DND-41 (cell line): ENCODE measurements around the gene C1orf35.

Experiments used
- ATAC-seq: fragments of 200-7000 bp; cut with Tn5 transposase; 3 replicates; pipeline ENCODE4 v1.9.1; 2021; ENCODE audit warnings: low read depth; ENCODE audit not compliant: insufficient read depth
- DNase-seq: peaks from one replicate; pipeline ENCODE4 v3.0.0-alpha.2; 2020
- H2AFZ ChIP-seq: 2 replicates; pipeline ENCODE4 v1.6.0; 2012; ENCODE audit warnings: low read depth, low read length
- H3K27ac ChIP-seq: 2 replicates; pipeline ENCODE4 v1.5.1; 2012; ENCODE audit warnings: low read length, inconsistent platforms
- H3K27me3 ChIP-seq: fragments of 200-600 bp; sonication (generic); 2 replicates; pipeline ENCODE4 v1.6.0; 2012; ENCODE audit warnings: low read length, mild to moderate bottlenecking, inconsistent platforms; ENCODE audit not compliant: insufficient read depth, poor library complexity
- H3K36me3 ChIP-seq: 2 replicates; pipeline ENCODE4 v1.5.1; 2012; ENCODE audit warnings: low read length, inconsistent platforms; ENCODE audit not compliant: insufficient read depth
- H3K4me1 ChIP-seq: 2 replicates; pipeline ENCODE4 v1.5.1; 2012; ENCODE audit warnings: mild to moderate bottlenecking, low read length; ENCODE audit not compliant: insufficient read depth
- H3K4me2 ChIP-seq: 2 replicates; pipeline ENCODE4 v1.6.0; 2012; ENCODE audit warnings: mild to moderate bottlenecking, moderate library complexity, low read length, inconsistent platforms; ENCODE audit not compliant: insufficient read depth
- H3K4me3 ChIP-seq, 2 experiments: fragments of 200-600 bp in 1 of 2; shearing (Covaris generic) in 1 of 2; 2 replicates each; pipeline ENCODE4 v1.5.1; 2012 to 2016; ENCODE audit warnings: inconsistent platforms in 2 of 2, low read length in 2 of 2, mild to moderate bottlenecking in 2 of 2, low read depth in 1 of 2, moderate library complexity in 1 of 2
- H3K79me2 ChIP-seq: 2 replicates; pipeline ENCODE4 v1.6.0; 2012; ENCODE audit warnings: low read length, inconsistent platforms; ENCODE audit not compliant: insufficient read depth
- H3K9ac ChIP-seq: 2 replicates; pipeline ENCODE4 v1.6.0; 2012; ENCODE audit warnings: low read depth, mild to moderate bottlenecking, inconsistent platforms, low read length, moderate library complexity
- H3K9me3 ChIP-seq: 2 replicates; pipeline ENCODE4 v1.5.1; 2012; ENCODE audit warnings: low read length, moderate library complexity, mild to moderate bottlenecking, inconsistent platforms; ENCODE audit not compliant: insufficient read depth, severe bottlenecking
- H4K20me1 ChIP-seq: 2 replicates; pipeline ENCODE4 v1.6.0; 2012; ENCODE audit warnings: low read length; ENCODE audit not compliant: insufficient read depth
- EZH2 ChIP-seq: IDR thresholded peaks from 3 replicates; pipeline ENCODE4 v1.6.1; 2012; ENCODE audit warnings: borderline replicate concordance, low read depth, mild to moderate bottlenecking, moderate library complexity, low read length, inconsistent platforms; ENCODE audit not compliant: severe bottlenecking
- TF ChIP-seq, protein P1 (sequence below): IDR thresholded peaks from 2 replicates; pipeline ENCODE4 v1.5.1; 2012; ENCODE audit warnings: borderline replicate concordance, low read length, moderate library complexity, mild to moderate bottlenecking; ENCODE audit not compliant: poor library complexity, severe bottlenecking; ENCODE audit errors: extremely low read depth

The C1orf35 gene

GRCh38 chr1:228070173-228070572 is 33.0 kb downstream of the C1orf35 start:
- no peak for ATAC-seq
- Histone ChIP-seq H3K27ac (no peak overlapping the region), H3K9me3 (no peaks in the 10 kb centered on the region), H3K4me2 (no peak overlapping the region), H3K4me3 (no peak overlapping the region), H3K36me3 (no peaks in the 10 kb centered on the region), H4K20me1 (peaks cover 22% of the 10 kb centered on the region), H3K4me1 (no peaks in the 10 kb centered on the region), H3K9ac (no peak overlapping the region), H3K79me2 (no peaks in the 10 kb centered on the region), H3K27me3 (no peaks in the 10 kb centered on the region), H2AFZ (no peak overlapping the region)
- TF ChIP-seq, protein P1, sequence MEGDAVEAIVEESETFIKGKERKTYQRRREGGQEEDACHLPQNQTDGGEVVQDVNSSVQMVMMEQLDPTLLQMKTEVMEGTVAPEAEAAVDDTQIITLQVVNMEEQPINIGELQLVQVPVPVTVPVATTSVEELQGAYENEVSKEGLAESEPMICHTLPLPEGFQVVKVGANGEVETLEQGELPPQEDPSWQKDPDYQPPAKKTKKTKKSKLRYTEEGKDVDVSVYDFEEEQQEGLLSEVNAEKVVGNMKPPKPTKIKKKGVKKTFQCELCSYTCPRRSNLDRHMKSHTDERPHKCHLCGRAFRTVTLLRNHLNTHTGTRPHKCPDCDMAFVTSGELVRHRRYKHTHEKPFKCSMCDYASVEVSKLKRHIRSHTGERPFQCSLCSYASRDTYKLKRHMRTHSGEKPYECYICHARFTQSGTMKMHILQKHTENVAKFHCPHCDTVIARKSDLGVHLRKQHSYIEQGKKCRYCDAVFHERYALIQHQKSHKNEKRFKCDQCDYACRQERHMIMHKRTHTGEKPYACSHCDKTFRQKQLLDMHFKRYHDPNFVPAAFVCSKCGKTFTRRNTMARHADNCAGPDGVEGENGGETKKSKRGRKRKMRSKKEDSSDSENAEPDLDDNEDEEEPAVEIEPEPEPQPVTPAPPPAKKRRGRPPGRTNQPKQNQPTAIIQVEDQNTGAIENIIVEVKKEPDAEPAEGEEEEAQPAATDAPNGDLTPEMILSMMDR: no peak
- TF ChIP-seq EZH2: no peak
- DNase-seq: no peak

DNA sequence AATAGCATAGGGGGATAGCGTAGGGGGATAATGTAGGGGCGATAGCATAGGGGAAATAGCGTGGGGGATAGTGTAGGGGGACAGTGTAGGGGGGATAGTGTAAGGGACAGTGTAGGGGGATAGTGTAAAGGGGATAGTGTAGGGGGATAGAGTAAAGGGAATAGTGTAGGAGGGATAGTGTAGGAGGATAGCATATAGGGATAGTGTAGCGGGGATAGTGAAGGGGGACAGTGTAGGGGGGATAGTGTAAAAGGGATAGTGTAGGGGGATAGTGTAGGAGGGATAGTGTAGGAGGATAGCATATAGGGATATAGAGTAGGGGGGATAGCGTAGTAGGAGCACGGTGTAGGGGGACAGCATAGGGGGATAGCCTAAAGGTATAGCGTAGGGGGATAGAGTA is 34.8 kb downstream of the C1orf35 start:
- Histone ChIP-seq H2AFZ (no peak overlapping the region), H3K9me3 (no peaks in the 10 kb centered on the region), H3K27me3 (no peaks in the 10 kb centered on the region), H3K79me2 (no peaks in the 10 kb centered on the region), H3K27ac (no peak overlapping the region), H3K4me3 (no peak overlapping the region), H3K36me3 (no peaks in the 10 kb centered on the region), H3K4me1 (no peaks in the 10 kb centered on the region), H4K20me1 (peaks cover 18% of the 10 kb centered on the region), H3K9ac (no peak overlapping the region), H3K4me2 (no peak overlapping the region)
- ATAC-seq (no peak), DNase-seq (no peak)
- no peak for TF ChIP-seq EZH2
- TF ChIP-seq, protein P1: no peak

GRCh38 chr1:228066891-228067654 is 36.1 kb downstream of the C1orf35 start:
- no peak for DNase-seq
- peaks cover 6% of the 10 kb centered on the region for H4K20me1 ChIP-seq
- H3K27ac ChIP-seq: no peak overlapping the region

More at GRCh38 chr1:228066891-228067654, 36.1 kb downstream of the C1orf35 start:
- no peak overlapping the region for H3K4me2 ChIP-seq
- H3K4me3 ChIP-seq: no peak overlapping the region
- no peaks in the 10 kb centered on the region for H3K79me2 ChIP-seq
- no peak overlapping the region for H3K9ac ChIP-seq
- H3K27me3 ChIP-seq: no peaks in the 10 kb centered on the region
- ATAC-seq: no peak
- TF ChIP-seq, protein P1: no peak
- TF ChIP-seq EZH2: no peak
- H3K9me3 ChIP-seq: no peaks in the 10 kb centered on the region
- H2AFZ ChIP-seq: no peak overlapping the region
- H3K4me1 ChIP-seq: no peaks in the 10 kb centered on the region
- H3K36me3 ChIP-seq: no peaks in the 10 kb centered on the region
